ES-I3 (cell line): ENCODE measurements around the gene CAPN15.

ENCODE experiments used
- H3K36me3 ChIP-seq: 2 replicates; pipeline ENCODE4 v1.6.1; 2013; ENCODE audit warnings: mild to moderate bottlenecking, low read length, control low read depth, moderate library complexity; ENCODE audit not compliant: insufficient read depth
- H3K4me1 ChIP-seq: 2 replicates; pipeline ENCODE4 v1.6.1; 2013; ENCODE audit warnings: mild to moderate bottlenecking, control low read depth, low read length; ENCODE audit not compliant: insufficient read depth
- H3K9ac ChIP-seq: 2 replicates; pipeline ENCODE4 v1.6.1; 2013; ENCODE audit warnings: low read depth, mild to moderate bottlenecking, low read length, moderate library complexity
- H3K9me3 ChIP-seq: 2 replicates; pipeline ENCODE4 v1.6.1; 2013; ENCODE audit warnings: mild to moderate bottlenecking, low read length, moderate library complexity; ENCODE audit not compliant: control insufficient read depth, insufficient read depth

The CAPN15 gene

DNA sequence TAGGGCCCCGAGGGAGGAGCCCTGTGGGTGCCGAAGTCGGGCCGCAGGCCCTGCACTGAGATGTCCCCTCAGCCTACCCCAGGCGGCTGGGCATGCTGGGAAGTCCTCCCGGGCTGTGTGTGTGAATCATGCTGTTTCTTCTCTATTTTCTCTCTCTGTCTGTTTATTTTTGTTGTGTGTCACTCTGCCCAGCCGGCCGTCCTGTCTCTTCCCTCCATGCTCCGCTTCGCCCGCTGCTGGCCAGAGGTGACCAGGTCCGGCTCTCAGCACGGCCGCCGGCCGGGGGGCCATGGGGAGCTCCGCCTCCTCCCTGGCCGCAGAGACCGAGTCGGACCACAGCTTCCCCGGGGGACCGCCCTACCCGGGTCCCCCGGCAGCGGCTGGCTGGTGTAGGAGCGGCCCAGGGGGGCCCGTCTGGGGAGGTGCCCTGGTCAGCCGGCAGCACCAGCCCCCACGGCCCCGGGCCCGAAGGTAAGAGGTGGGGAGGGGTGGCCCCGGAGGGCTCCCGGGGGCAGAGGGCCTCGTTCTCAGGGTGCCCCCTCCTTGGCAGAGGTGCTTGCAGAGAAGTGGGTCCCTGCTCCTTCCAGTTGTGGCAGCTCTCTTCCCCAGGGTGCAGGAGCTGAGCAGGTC, 12.5 kb downstream of the CAPN15 start:
- H3K9ac ChIP-seq = no peak overlapping the region

GRCh38 chr16:540645-541340, 13.3 kb downstream of the CAPN15 start:
- H3K9ac ChIP-seq = no peak overlapping the region
- H3K4me1 ChIP-seq = no peaks in the 10 kb centered on the region
- no peaks in the 10 kb centered on the region for H3K36me3 ChIP-seq
- no peaks in the 10 kb centered on the region for H3K9me3 ChIP-seq

More for the DNA sequence above, 12.5 kb downstream of the CAPN15 start:
- Histone ChIP-seq H3K9me3 (no peaks in the 10 kb centered on the region), H3K36me3 (no peaks in the 10 kb centered on the region), H3K4me1 (no peaks in the 10 kb centered on the region; the same call in 1 of the 2 replicates)

DNA sequence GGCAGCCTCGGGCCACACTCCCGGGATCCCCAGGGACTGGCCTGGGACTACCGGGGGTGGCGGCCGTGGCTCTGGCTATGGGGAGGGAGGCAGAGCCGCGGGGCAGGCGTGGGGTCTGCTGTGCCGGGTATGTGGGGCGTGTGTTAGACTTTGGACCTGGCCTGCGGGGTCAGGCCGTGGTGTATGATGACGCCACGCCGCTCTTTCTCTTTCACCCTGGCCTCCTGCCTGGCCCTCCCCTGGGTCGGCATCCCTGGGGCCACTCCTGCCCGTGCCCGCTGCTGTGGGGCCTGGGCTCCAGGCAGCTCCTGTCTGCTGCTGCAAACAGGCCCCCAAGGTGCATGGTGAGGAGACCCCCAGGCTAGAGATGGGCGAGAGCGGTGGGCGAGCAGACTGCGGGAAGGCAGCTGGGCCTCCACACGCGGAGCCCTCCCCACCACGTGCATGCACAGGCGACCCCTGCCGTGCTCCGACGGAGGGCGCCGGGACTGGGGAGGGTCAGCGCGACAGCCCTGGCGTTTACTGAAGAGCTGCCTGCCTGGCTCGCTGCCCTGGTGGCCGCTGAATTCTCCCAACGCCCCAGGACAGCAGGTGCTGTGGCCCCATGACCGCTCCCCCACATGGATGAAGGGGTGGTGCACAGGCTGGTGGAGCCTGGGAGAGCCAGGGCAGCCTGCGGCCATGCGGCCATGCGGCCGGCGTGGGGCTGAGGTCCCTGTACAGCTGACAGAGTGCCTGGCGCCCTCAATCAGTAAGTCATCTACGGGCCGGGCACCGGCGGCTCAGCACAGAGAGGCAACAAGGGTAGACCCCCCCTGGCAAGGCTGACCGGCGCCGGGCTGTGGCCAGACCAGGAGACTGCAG, 16.0 kb downstream of the CAPN15 start:
- no peaks in the 10 kb centered on the region for H3K9me3 ChIP-seq
- H3K36me3 ChIP-seq = no peaks in the 10 kb centered on the region
- no peaks in the 10 kb centered on the region for H3K4me1 ChIP-seq
- no peak overlapping the region for H3K9ac ChIP-seq

GRCh38 chr16:544517-544916, 17.0 kb downstream of the CAPN15 start:
- Histone ChIP-seq H3K9me3 (no peaks in the 10 kb centered on the region), H3K4me1 (no peaks in the 10 kb centered on the region), H3K9ac (no peak overlapping the region), H3K36me3 (no peaks in the 10 kb centered on the region)

DNA sequence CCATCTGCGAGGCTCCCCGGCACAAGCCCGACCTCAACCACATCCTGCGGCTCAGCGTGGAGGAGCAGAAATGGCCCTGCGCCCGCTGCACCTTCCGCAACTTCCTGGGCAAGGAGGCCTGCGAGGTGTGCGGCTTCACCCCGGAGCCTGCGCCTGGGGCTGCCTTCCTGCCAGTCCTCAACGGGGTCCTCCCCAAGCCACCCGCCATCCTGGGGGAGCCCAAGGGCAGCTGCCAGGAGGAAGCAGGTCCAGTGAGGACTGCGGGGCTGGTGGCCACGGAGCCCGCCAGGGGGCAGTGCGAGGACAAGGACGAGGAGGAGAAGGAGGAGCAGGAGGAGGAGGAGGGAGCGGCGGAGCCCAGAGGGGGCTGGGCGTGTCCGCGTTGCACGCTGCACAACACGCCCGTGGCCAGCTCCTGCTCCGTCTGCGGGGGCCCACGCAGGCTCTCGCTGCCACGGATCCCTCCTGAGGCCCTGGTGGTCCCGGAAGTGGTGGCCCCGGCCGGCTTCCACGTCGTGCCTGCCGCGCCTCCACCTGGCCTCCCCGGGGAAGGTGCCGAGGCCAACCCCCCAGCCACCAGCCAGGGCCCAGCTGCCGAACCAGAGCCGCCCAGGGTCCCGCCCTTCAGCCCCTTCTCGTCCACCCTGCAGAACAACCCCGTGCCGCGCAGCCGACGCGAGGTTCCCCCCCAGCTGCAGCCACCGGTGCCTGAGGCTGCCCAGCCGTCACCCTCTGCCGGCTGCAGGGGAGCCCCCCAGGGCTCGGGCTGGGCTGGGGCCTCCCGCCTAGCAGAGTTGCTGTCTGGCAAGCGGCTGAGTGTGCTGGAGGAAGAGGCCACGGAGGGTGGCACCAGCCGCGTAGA, 19.6 kb downstream of the CAPN15 start:
- no peaks in the 10 kb centered on the region for H3K36me3 ChIP-seq
- no peaks in the 10 kb centered on the region for H3K9me3 ChIP-seq
- no peak overlapping the region for H3K9ac ChIP-seq
- no peaks in the 10 kb centered on the region for H3K4me1 ChIP-seq

DNA sequence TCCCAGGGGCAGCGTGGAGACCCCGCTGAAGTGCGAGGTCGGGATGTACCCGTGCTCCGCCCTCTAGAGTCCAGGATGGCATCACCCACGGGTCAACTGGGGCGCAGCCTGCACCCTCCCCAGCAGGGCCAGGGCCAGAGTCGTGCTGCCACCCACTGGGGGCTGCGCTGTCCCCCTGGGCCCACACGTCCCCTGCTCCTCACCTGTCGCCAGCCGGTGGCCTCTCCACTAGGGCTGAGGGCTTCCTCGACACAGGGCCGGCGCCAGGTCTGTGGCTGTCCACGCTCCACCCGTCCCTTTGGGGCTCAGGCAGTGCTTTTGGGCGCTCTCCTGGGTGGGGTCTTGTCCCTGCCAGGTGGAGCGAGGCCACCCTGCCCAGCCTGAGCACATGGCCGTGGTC, 21.1 kb downstream of the CAPN15 start:
- Histone ChIP-seq H3K4me1 (no peaks in the 10 kb centered on the region), H3K9ac (no peak overlapping the region), H3K36me3 (no peaks in the 10 kb centered on the region), H3K9me3 (no peaks in the 10 kb centered on the region)

DNA sequence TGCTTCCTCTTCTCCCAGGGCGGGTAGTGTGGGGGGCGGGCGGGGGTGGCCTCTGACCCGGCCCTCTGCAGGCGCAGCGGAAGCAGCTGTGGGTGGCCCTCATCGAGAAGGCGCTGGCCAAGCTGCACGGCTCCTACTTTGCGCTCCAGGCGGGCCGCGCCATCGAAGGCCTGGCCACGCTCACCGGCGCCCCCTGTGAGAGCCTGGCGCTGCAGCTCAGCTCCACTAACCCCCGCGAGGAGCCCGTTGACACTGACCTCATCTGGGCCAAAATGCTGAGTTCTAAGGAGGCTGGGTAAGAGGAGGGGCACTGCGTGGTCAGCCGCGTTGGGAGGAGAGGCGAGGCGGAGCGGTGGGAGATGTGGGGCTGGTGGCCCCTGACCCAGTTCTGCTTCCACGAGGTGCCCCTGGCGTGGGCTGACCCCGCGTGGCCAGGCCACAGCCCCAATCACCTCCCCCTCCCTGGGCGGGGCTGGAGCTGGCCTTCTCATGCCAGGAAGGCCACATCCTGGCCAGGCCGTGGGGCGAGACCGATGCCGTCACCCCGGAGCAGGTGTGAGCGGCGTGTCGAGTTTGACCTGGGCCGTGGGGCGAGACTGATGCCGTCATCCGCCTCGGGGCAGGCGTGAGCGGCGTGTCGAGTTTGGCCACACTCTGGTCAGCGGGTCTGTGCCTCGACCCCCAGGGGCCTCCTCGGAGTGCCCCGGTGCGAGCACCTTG, 22.2 kb downstream of the CAPN15 start:
- no peaks in the 10 kb centered on the region for H3K9me3 ChIP-seq
- H3K36me3 ChIP-seq = no peaks in the 10 kb centered on the region
- no peaks in the 10 kb centered on the region for H3K4me1 ChIP-seq
- H3K9ac ChIP-seq = no peak overlapping the region

GRCh38 chr16:551210-551609, 23.7 kb downstream of the CAPN15 start:
- Histone ChIP-seq H3K9me3 (no peaks in the 10 kb centered on the region), H3K9ac (no peak overlapping the region), H3K36me3 (no peaks in the 10 kb centered on the region), H3K4me1 (no peaks in the 10 kb centered on the region)

- H3K9me3 ChIP-seq = no peaks in the 10 kb centered on the region
- H3K36me3 ChIP-seq = no peaks in the 10 kb centered on the region
- H3K4me1 ChIP-seq = no peaks in the 10 kb centered on the region
- H3K9ac ChIP-seq = no peak overlapping the region
These were observed 24.7 kb downstream of the CAPN15 start for GRCh38 chr16:552171-552570.

DNA sequence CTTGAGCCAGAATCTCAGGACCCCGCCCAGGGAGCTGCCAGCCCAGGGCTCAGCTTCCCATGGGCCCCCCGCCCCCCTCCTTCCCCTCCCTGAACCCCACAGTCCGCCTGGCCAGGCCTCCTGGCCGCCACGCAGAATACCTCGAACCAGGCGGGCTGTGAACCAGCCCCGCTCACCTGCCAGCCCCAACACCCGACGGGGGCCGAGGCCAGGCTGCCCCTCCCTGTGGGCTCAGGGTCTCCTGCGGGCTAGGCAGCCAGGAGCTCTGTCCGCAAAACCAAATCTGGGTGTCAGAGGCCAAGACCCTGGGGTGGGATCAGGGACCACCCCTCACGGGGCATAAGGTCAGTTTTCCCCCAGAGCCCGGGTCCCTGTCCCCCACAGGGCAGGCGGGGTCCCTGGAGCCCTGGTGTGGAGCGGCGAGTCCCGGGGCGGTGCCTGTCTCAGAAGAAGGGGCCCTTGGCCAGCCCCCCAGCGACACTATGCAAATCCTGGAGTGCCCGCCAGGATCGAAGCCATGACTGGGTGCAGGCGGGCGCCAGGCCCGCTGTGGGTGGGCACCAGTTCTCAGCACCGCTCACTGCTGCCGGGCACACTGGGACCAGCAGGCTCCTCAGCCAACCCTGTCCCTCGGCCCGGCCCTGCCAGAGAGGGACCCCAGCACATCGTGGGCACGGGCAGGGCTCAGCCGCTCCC, 26.2 kb downstream of the CAPN15 start:
- H3K9me3 ChIP-seq = no peaks in the 10 kb centered on the region
- H3K9ac ChIP-seq = no peak overlapping the region
- no peaks in the 10 kb centered on the region for H3K36me3 ChIP-seq
- H3K4me1 ChIP-seq = no peaks in the 10 kb centered on the region

GRCh38 chr16:554297-554621, 26.7 kb downstream of the CAPN15 start:
- Histone ChIP-seq H3K36me3 (no peaks in the 10 kb centered on the region), H3K9ac (no peak overlapping the region), H3K9me3 (no peaks in the 10 kb centered on the region), H3K4me1 (no peaks in the 10 kb centered on the region)

- Histone ChIP-seq H3K4me1 (no peaks in the 10 kb centered on the region; the same call in 1 of the 2 replicates), H3K9ac (no peak overlapping the region), H3K36me3 (no peaks in the 10 kb centered on the region), H3K9me3 (no peaks in the 10 kb centered on the region)
These were observed 27.3 kb downstream of the CAPN15 start for GRCh38 chr16:554640-555365.
